ENCODE data around the gene LUZP2. TPM values are rescaled to one million over a fixed set of nuclear protein-coding genes. Genes with fewer than 3 reads are reported as not detected.

The LUZP2 gene
- polyA plus RNA-seq, 1 of the 3 experiments (the other 2 are of a cell fraction) = 0.03 TPM

DNA sequence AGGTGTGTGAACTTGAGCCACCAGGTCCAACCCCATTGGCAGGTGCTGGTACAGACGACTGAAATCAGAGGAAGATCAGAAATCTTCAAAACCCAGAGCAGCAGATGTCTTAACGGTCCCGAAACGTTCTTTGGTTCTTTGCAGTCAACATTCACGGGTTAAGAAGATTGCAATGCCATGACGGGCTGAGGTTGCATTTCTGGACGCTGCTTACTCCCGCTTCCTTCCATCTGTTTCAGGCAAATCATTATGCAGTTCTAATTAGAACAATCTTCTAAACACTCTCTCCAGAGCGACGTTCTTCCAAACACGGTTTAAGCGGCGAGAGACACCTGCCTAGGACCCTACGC, 492 bp upstream of the LUZP2 start:
- TF ChIP-seq FOXM1 (IDR thresholded peaks at IDR 0.05; ENCODE audit: low read depth) = no peak
- no peak for TF ChIP-seq TEAD4 (IDR thresholded peaks at IDR 0.05; ENCODE audit: borderline replicate concordance, insufficient read depth)
- TF ChIP-seq NFIC (IDR thresholded peaks at IDR 0.05; ENCODE audit: borderline replicate concordance) = no peak
- TF ChIP-seq CHD2 (IDR thresholded peaks at IDR 0.05; ENCODE audit: low read length, partially characterized antibody) = no peak
- TF ChIP-seq RXRA (IDR thresholded peaks at IDR 0.05; ENCODE audit: borderline replicate concordance, low read depth) = no peak
- no peak for TF ChIP-seq RCOR1 (IDR thresholded peaks at IDR 0.05; ENCODE audit: low read length)
- no peak for TF ChIP-seq MXI1 (IDR thresholded peaks at IDR 0.05; ENCODE audit: low read depth, low read length)
- TF ChIP-seq SIN3A (IDR thresholded peaks at IDR 0.05; ENCODE audit: borderline replicate concordance, low read depth, low read length) = no peak
- TF ChIP-seq NRF1 (IDR thresholded peaks at IDR 0.05; ENCODE audit: low read depth, low read length) = no peak
- TF ChIP-seq, protein P1, sequence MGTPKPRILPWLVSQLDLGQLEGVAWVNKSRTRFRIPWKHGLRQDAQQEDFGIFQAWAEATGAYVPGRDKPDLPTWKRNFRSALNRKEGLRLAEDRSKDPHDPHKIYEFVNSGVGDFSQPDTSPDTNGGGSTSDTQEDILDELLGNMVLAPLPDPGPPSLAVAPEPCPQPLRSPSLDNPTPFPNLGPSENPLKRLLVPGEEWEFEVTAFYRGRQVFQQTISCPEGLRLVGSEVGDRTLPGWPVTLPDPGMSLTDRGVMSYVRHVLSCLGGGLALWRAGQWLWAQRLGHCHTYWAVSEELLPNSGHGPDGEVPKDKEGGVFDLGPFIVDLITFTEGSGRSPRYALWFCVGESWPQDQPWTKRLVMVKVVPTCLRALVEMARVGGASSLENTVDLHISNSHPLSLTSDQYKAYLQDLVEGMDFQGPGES (IDR thresholded peaks at IDR 0.05; ENCODE audit: low read depth, low read length) = no peak
- TF ChIP-seq TCF12 (IDR thresholded peaks at IDR 0.05) = no peak
- TF ChIP-seq FOXJ3 (CRISPR knock-in tag; IDR thresholded peaks at IDR 0.05) = no peak
- TF ChIP-seq EP300 (IDR thresholded peaks at IDR 0.05; ENCODE audit: borderline replicate concordance in 1 of 2, low read depth in 1 of 2, low read length in 1 of 2) = no peak
- TF ChIP-seq ELF1 (IDR thresholded peaks at IDR 0.05) = no peak
- no peak for TF ChIP-seq MEF2A (IDR thresholded peaks at IDR 0.05; ENCODE audit: borderline replicate concordance, low read depth)
- TF ChIP-seq, protein P2, sequence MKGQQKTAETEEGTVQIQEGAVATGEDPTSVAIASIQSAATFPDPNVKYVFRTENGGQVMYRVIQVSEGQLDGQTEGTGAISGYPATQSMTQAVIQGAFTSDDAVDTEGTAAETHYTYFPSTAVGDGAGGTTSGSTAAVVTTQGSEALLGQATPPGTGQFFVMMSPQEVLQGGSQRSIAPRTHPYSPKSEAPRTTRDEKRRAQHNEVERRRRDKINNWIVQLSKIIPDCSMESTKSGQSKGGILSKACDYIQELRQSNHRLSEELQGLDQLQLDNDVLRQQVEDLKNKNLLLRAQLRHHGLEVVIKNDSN (IDR thresholded peaks at IDR 0.05; ENCODE audit: borderline replicate concordance, low read depth) = no peak
- no peak for TF ChIP-seq YY1 (IDR thresholded peaks at IDR 0.05; ENCODE audit: low read depth)
- no peak for TF ChIP-seq GABPA (IDR thresholded peaks at IDR 0.05; ENCODE audit: low read depth)
- WGBS (ENCODE audit: low lambda C conversion rate) = 6% methylated on average over 14 of the region's 14 CpGs
- Histone ChIP-seq H3F3A (replicated peaks; ENCODE audit: insufficient read depth) (no peaks in the 10 kb centered on the region), H3K4me1 (ENCODE audit: control insufficient read depth in 1 of 2, insufficient read depth in 2 of 2, low read depth in 1 of 2, low read length in 1 of 2) (peaks cover 0 to 7% of the 10 kb centered on the region in 2 experiments; a peak in 1 of 4 replicates), H3K27ac (ENCODE audit: low read depth in 2 of 2, low read length in 1 of 2) (no peak overlapping the region), H3K4me3 (ENCODE audit: low read depth in 2 of 2, low read length in 1 of 2) (peak overlapping the region; percentile 66 to 68), H3K9me3 (no peaks in the 10 kb centered on the region), H4K20me1 (ENCODE audit: insufficient read depth) (no peaks in the 10 kb centered on the region), H2AFZ (ENCODE audit: low read depth) (peak overlapping the region; percentile 83), H3K4me2 (peak overlapping the region; percentile 91), H3K9ac (peak overlapping the region; percentile 33; the same call in 1 of the 2 replicates), H3K36me3 (replicated peaks in 1 of 2; ENCODE audit: control insufficient read depth in 1 of 2, insufficient read depth in 2 of 2, low read length in 1 of 2) (no peaks in the 10 kb centered on the region), H3K9me2 (no peaks in the 10 kb centered on the region), H3K79me2 (ENCODE audit: insufficient read depth) (no peaks in the 10 kb centered on the region), H3K27me3 (ENCODE audit: insufficient read depth) (no peaks in the 10 kb centered on the region)
- no peak for DNase-seq
- POLR2A ChIA-PET = no interaction called here
- CTCF ChIA-PET = interaction anchor here (1.4 kb wide), 1 partner anchor 1475 kb away, joined by 3 read pairs; no protein-coding TSS in a partner anchor

DNA sequence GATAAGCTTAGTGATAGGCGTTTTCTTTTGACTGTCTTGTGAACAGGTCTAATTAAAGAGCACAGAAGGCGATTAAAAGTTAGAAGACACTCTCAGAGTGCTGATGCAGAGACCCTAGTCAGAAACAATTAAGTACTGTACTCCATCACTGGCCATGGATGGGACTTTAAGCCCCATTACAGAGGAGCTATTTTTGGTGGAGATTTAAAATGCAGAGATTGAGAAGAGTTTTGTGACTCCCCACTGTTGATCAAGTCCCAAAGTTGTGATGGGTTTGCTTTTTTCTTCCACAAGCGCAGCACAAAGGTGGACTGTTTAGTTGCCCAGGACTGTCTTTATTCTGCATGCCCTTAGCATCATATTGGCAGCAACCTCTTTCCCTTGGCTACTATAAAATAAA, 978 bp downstream of the LUZP2 start:
- peaks cover 0 to 7% of the 10 kb centered on the region in 2 experiments; a peak in 1 of 4 replicates for H3K4me1 ChIP-seq (ENCODE audit: control insufficient read depth in 1 of 2, insufficient read depth in 2 of 2, low read depth in 1 of 2, low read length in 1 of 2)
- 69% methylated on average over 3 of the region's 3 CpGs for WGBS (ENCODE audit: low lambda C conversion rate)
- ChIA-PET CTCF (interaction anchor here (0.8 to 1.4 kb wide), 5 partner anchors 9 to 1476 kb away, joined by 3 to 7 read pairs (median 3); no protein-coding TSS in a partner anchor), POLR2A (no interaction called here)
- H3K9ac ChIP-seq = no peak overlapping the region
- DNase-seq = no peak
- no peak overlapping the region; the same call in 1 of the 2 replicates for H2AFZ ChIP-seq (ENCODE audit: low read depth)
- H3K36me3 ChIP-seq (replicated peaks in 1 of 2; ENCODE audit: control insufficient read depth in 1 of 2, insufficient read depth in 2 of 2, low read length in 1 of 2) = no peaks in the 10 kb centered on the region
- no peaks in the 10 kb centered on the region for H3K27me3 ChIP-seq (ENCODE audit: insufficient read depth)
- H4K20me1 ChIP-seq (ENCODE audit: insufficient read depth) = no peaks in the 10 kb centered on the region
- H3K27ac ChIP-seq (ENCODE audit: low read depth in 2 of 2, low read length in 1 of 2) = no peak overlapping the region
- H3K79me2 ChIP-seq (ENCODE audit: insufficient read depth) = no peaks in the 10 kb centered on the region
- no peaks in the 10 kb centered on the region for H3K9me3 ChIP-seq
- no peaks in the 10 kb centered on the region for H3F3A ChIP-seq (replicated peaks; ENCODE audit: insufficient read depth)
- no peak overlapping the region; a peak in 1 of 4 replicates for H3K4me3 ChIP-seq (ENCODE audit: low read depth in 2 of 2, low read length in 1 of 2)
- peak overlapping the region; percentile 91; the same call in 1 of the 2 replicates for H3K4me2 ChIP-seq
- no peaks in the 10 kb centered on the region for H3K9me2 ChIP-seq
- TF ChIP-seq, protein P3, sequence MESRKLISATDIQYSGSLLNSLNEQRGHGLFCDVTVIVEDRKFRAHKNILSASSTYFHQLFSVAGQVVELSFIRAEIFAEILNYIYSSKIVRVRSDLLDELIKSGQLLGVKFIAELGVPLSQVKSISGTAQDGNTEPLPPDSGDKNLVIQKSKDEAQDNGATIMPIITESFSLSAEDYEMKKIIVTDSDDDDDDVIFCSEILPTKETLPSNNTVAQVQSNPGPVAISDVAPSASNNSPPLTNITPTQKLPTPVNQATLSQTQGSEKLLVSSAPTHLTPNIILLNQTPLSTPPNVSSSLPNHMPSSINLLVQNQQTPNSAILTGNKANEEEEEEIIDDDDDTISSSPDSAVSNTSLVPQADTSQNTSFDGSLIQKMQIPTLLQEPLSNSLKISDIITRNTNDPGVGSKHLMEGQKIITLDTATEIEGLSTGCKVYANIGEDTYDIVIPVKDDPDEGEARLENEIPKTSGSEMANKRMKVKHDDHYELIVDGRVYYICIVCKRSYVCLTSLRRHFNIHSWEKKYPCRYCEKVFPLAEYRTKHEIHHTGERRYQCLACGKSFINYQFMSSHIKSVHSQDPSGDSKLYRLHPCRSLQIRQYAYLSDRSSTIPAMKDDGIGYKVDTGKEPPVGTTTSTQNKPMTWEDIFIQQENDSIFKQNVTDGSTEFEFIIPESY (IDR thresholded peaks at IDR 0.05; ENCODE audit: borderline replicate concordance, low read depth) = no peak
- TF ChIP-seq, protein P4, sequence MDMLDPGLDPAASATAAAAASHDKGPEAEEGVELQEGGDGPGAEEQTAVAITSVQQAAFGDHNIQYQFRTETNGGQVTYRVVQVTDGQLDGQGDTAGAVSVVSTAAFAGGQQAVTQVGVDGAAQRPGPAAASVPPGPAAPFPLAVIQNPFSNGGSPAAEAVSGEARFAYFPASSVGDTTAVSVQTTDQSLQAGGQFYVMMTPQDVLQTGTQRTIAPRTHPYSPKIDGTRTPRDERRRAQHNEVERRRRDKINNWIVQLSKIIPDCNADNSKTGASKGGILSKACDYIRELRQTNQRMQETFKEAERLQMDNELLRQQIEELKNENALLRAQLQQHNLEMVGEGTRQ (IDR thresholded peaks at IDR 0.05; ENCODE audit: borderline replicate concordance, low read depth, low read length) = no peak
- TF ChIP-seq FOSL2 (IDR thresholded peaks at IDR 0.05; ENCODE audit: borderline replicate concordance, low read depth) (no peak), EP300 (IDR thresholded peaks at IDR 0.05; ENCODE audit: borderline replicate concordance in 1 of 2, low read depth in 1 of 2, low read length in 1 of 2) (no peak), GABPA (IDR thresholded peaks at IDR 0.05; ENCODE audit: low read depth) (no peak), EZH2phosphoT487 (IDR thresholded peaks at IDR 0.05; ENCODE audit: borderline replicate concordance, low read depth) (no peak), ELF1 (IDR thresholded peaks at IDR 0.05) (no peak), RXRA (IDR thresholded peaks at IDR 0.05; ENCODE audit: borderline replicate concordance, low read depth) (no peak), RCOR1 (IDR thresholded peaks at IDR 0.05; ENCODE audit: low read length) (no peak), MXI1 (IDR thresholded peaks at IDR 0.05; ENCODE audit: low read depth, low read length) (no peak), RAD21 (IDR thresholded peaks at IDR 0.05; ENCODE audit: low read length) (no peak)
- TF ChIP-seq, protein P5, sequence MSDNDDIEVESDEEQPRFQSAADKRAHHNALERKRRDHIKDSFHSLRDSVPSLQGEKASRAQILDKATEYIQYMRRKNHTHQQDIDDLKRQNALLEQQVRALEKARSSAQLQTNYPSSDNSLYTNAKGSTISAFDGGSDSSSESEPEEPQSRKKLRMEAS (IDR thresholded peaks at IDR 0.05; ENCODE audit: low read depth) = no peak

Data from SK-N-SH (cell line).